HCT116 (cell line): ENCODE results near the gene ITGB1. TPM values are rescaled to one million over a fixed set of nuclear protein-coding genes. Genes with fewer than 3 reads are reported as not detected.

Experiments used
- ATAC-seq: fragments of 200-7000 bp; cut with Tn5 transposase; 2 replicates; pipeline ENCODE4 v1.9.1; 2020; ENCODE audit warnings: mild to moderate bottlenecking, moderate library complexity
- BruUV-seq: library from RNA; stranded (reverse); fragments of 400-500 nt; replicated peaks from 2 replicates; lab custom pipeline; 2021; lab: Mats Ljungman, UMichigan
- CTCF ChIA-PET: fragments of 300-600 bp; sonication (Branson Sonifier 250); formaldehyde crosslinking; loops from one replicate; lab custom pipeline; 2021; ENCODE audit warnings: antibody characterized with exemption; lab: Charles Lee
- POLR2A ChIA-PET: fragments of 300-600, 350-600 bp; sonication (Branson Sonifier 250); formaldehyde crosslinking; loops from one replicate; lab custom pipeline; 2021; ENCODE audit warnings: antibody characterized with exemption; lab: Charles Lee
- RAD21 ChIA-PET, 2 experiments: fragments of 300-600 bp; sonication (Branson Sonifier 250); formaldehyde crosslinking; loops; one replicate each; lab custom pipeline; 2023; ENCODE audit warnings: low total read pairs in 2 of 2; ENCODE audit not compliant: uncharacterized antibody in 2 of 2, unreplicated experiment in 2 of 2, low non-redundant PET in 1 of 2; lab: Charles Lee
- DNase-seq: peaks from one replicate; pipeline ENCODE4 v3.0.0-alpha.2; 2010; ENCODE audit warnings: low read depth, low spot score
- H2AFZ ChIP-seq: fragments of 200-600 bp; shearing (Covaris generic), sonication (generic); 2 replicates; pipeline ENCODE4 v1.6.1; 2017; ENCODE audit warnings: low read depth, mixed run types, mixed read lengths, antibody characterized with exemption, low read length; ENCODE audit not compliant: poor library complexity, severe bottlenecking
- H3K27ac ChIP-seq: 2 replicates; pipeline ENCODE4 v1.5.1; 2012; ENCODE audit warnings: low read depth, low read length
- H3K27me3 ChIP-seq: fragments of 200-600 bp; sonication (generic); 2 replicates; pipeline ENCODE4 v1.6.1; 2016; ENCODE audit warnings: mixed run types, low read length, mixed read lengths; ENCODE audit not compliant: insufficient read depth
- H3K36me3 ChIP-seq, 2 experiments: fragments of 200-500 bp in 1 of 2; fragments of 200-600 bp in 1 of 2; sonication (Bioruptor generic) in 1 of 2; sonication (generic) in 1 of 2; 2 replicates each; pipeline versions ENCODE4 v1.5.1 to v1.6.1; 2014 to 2016; ENCODE audit warnings: low read length in 2 of 2, inconsistent platforms in 1 of 2, mixed read lengths in 1 of 2, mixed run types in 1 of 2; ENCODE audit not compliant: insufficient read depth in 2 of 2, control insufficient read depth in 1 of 2
- H3K4me1 ChIP-seq, 2 experiments: fragments of 200-600 bp in 1 of 2; sonication (generic) in 1 of 2; 2 replicates each; pipeline versions ENCODE4 v1.5.1 to v1.6.1; 2012 to 2017; ENCODE audit warnings: low read length in 2 of 2, inconsistent platforms in 1 of 2, mild to moderate bottlenecking in 1 of 2, mixed read lengths in 1 of 2, mixed run types in 1 of 2, moderate library complexity in 1 of 2; ENCODE audit not compliant: insufficient read depth in 2 of 2, control insufficient read depth in 1 of 2
- H3K4me2 ChIP-seq: fragments of 200-600 bp; sonication (generic); 2 replicates; pipeline ENCODE4 v1.6.1; 2017; ENCODE audit warnings: mixed run types, low read length, mixed read lengths
- H3K4me3 ChIP-seq, 2 experiments: fragments of 200-600 bp in 1 of 2; sonication (generic) in 1 of 2; replicated peaks in 1 of 2; 2 replicates each; pipeline ENCODE4 v1.5.1; 2011 to 2016; ENCODE audit warnings: low read length in 2 of 2, control low read depth in 1 of 2, low read depth in 1 of 2, mild to moderate bottlenecking in 1 of 2, mixed read lengths in 1 of 2, mixed run types in 1 of 2
- H3K79me2 ChIP-seq: fragments of 200-600 bp; sonication (generic); 2 replicates; pipeline ENCODE4 v1.6.1; 2017; ENCODE audit warnings: mild to moderate bottlenecking, mixed run types, low read length, moderate library complexity, mixed read lengths; ENCODE audit not compliant: insufficient read depth
- H3K9ac ChIP-seq: fragments of 200-600 bp; sonication (generic); 2 replicates; pipeline ENCODE4 v1.6.1; 2016; ENCODE audit warnings: low read length, mixed read lengths
- H3K9me2 ChIP-seq: fragments of 200-600 bp; sonication (generic), shearing (Covaris generic); 2 replicates; pipeline ENCODE4 v1.6.1; 2017; ENCODE audit warnings: mixed run types, mild to moderate bottlenecking, moderate library complexity; ENCODE audit not compliant: insufficient read depth
- H3K9me3 ChIP-seq, 2 experiments: fragments of 200-500 bp in 1 of 2; fragments of 200-600 bp in 1 of 2; sonication (Bioruptor generic) in 1 of 2; sonication (generic) in 1 of 2; 2 replicates each; pipeline ENCODE4 v1.6.1; 2014 to 2017; ENCODE audit warnings: low read length in 2 of 2, mixed read lengths in 2 of 2, inconsistent platforms in 1 of 2, low read depth in 1 of 2, mild to moderate bottlenecking in 1 of 2, mixed run types in 1 of 2, moderate library complexity in 1 of 2; ENCODE audit not compliant: control insufficient read depth in 1 of 2, insufficient read depth in 1 of 2
- H4K20me1 ChIP-seq: fragments of 200-600 bp; sonication (generic), shearing (Covaris generic); 2 replicates; pipeline ENCODE4 v1.6.1; 2017; ENCODE audit warnings: mixed run types, mild to moderate bottlenecking, moderate library complexity; ENCODE audit not compliant: insufficient read depth
- ELF1 ChIP-seq: IDR thresholded peaks from 2 replicates; pipeline ENCODE4 v1.6.1; 2012; ENCODE audit warnings: low read depth, borderline replicate concordance
- EZH2 ChIP-seq: fragments of 200-600 bp; sonication (generic); IDR thresholded peaks from 2 replicates; pipeline ENCODE4 v1.6.1; 2017; ENCODE audit warnings: antibody characterized with exemption, mixed run types
- FOSL1 ChIP-seq: IDR thresholded peaks from 2 replicates; pipeline ENCODE4 v1.6.1; 2012; ENCODE audit warnings: low read depth
- MAX ChIP-seq: IDR thresholded peaks from 2 replicates; pipeline ENCODE4 v1.6.1; 2012
- POLR2A ChIP-seq: IDR thresholded peaks from 2 replicates; pipeline ENCODE4 v1.7.0; 2011; ENCODE audit warnings: borderline replicate concordance; ENCODE audit not compliant: insufficient read depth, insufficient read length; ENCODE audit errors: extremely low read depth
- POLR2AphosphoS5 ChIP-seq: IDR thresholded peaks from 2 replicates; pipeline ENCODE4 v1.6.1; 2011; ENCODE audit warnings: mild to moderate bottlenecking, low read depth, low read length, moderate library complexity
- RAD21 ChIP-seq: IDR thresholded peaks from 2 replicates; pipeline ENCODE4 v1.6.1; 2012; ENCODE audit warnings: low read depth, mild to moderate bottlenecking
- SP1 ChIP-seq: IDR thresholded peaks from 2 replicates; pipeline ENCODE4 v1.6.1; 2012; ENCODE audit warnings: low read depth
- YY1 ChIP-seq: IDR thresholded peaks from 2 replicates; pipeline ENCODE4 v1.6.1; 2011; ENCODE audit warnings: low read length, low read depth, moderate library complexity, mild to moderate bottlenecking; ENCODE audit not compliant: insufficient replicate concordance; ENCODE audit errors: extremely low read depth
- ZBTB33 ChIP-seq: IDR thresholded peaks from 2 replicates; pipeline ENCODE4 v1.6.1; 2011; ENCODE audit warnings: mild to moderate bottlenecking, low read length, moderate library complexity; ENCODE audit not compliant: insufficient replicate concordance; ENCODE audit errors: extremely low read depth
- intact Hi-C: fragments of 100-400 bp; cut with micrococcal nuclease; formaldehyde crosslinking; loops from 2 replicates; pipeline ENCODE4 v1.10.0; 2022
- total RNA-seq: library from RNA; stranded (reverse); gene quantifications from one replicate; pipeline ENCODE4 v1.2.1, GENCODE V29; 2021; ENCODE audit not compliant: unreplicated experiment
- TF ChIP-seq, protein P1 (sequence below), 3 experiments: fragments of 200-600 bp in 1 of 3; sonication (generic) in 1 of 3; IDR thresholded peaks in 2 of 3; conservative IDR thresholded peaks in 1 of 3; 2 replicates each; pipeline ENCODE4 v1.5.1; 2012 to 2017; ENCODE audit warnings: low read depth in 2 of 3, low read length in 2 of 3, antibody characterized with exemption in 1 of 3, borderline replicate concordance in 1 of 3, control low read depth in 1 of 3, mild to moderate bottlenecking in 1 of 3, mixed read lengths in 1 of 3, mixed run types in 1 of 3, moderate library complexity in 1 of 3; ENCODE audit not compliant: insufficient read depth in 1 of 3

The ITGB1 gene
- total RNA-seq, 1 experiment from 2014 or later: 366 TPM

- ChIA-PET POLR2A (no interaction called here), CTCF (no interaction called here)
- ATAC-seq: no peak
- intact Hi-C loops: no loop called here
- Histone ChIP-seq H3K4me1 (peaks cover 0 to 6% of the 10 kb centered on the region in 2 experiments; a peak in 1 of 4 replicates), H3K4me2 (no peak overlapping the region), H3K27ac (no peak overlapping the region), H3K4me3 (no peak overlapping the region)
- TF ChIP-seq ZBTB33 (no peak), FOSL1 (no peak), EZH2 (no peak), MAX (no peak), ELF1 (no peak)
- TF ChIP-seq, all 23 proteins: peak for 0
- RAD21 ChIA-PET: no interaction called here
- Histone ChIP-seq H3K27me3 (no peaks in the 10 kb centered on the region), H3K9me2 (no peaks in the 10 kb centered on the region), H3K9ac (no peak overlapping the region), H3K79me2 (no peaks in the 10 kb centered on the region), H3K9me3 (no peaks in the 10 kb centered on the region), H4K20me1 (no peaks in the 10 kb centered on the region), H3K36me3 (no peaks in the 10 kb centered on the region), H2AFZ (no peak overlapping the region)
- no TSS peak for BruUV-seq
- no peak for DNase-seq
Observed at GRCh38 chr10:32854435-32854834, 103.6 kb downstream of the ITGB1 start.

GRCh38 chr10:32851301-32851700, 106.7 kb downstream of the ITGB1 start:
- CTCF ChIA-PET: no interaction called here
- POLR2A ChIA-PET: no interaction called here
- Histone ChIP-seq H3K36me3 (no peaks in the 10 kb centered on the region), H2AFZ (no peak overlapping the region), H3K9ac (no peak overlapping the region), H3K9me2 (no peaks in the 10 kb centered on the region), H3K4me1 (peaks cover 0 to under 1% of the 10 kb centered on the region in 2 experiments; a peak in 1 of 4 replicates), H3K27me3 (no peaks in the 10 kb centered on the region), H4K20me1 (no peaks in the 10 kb centered on the region), H3K4me2 (no peak overlapping the region), H3K4me3 (no peak overlapping the region), H3K79me2 (no peaks in the 10 kb centered on the region), H3K27ac (no peak overlapping the region), H3K9me3 (no peaks in the 10 kb centered on the region)
- DNase-seq (no peak), ATAC-seq (no peak)
- no TSS peak for BruUV-seq
- TF ChIP-seq, protein P1, sequence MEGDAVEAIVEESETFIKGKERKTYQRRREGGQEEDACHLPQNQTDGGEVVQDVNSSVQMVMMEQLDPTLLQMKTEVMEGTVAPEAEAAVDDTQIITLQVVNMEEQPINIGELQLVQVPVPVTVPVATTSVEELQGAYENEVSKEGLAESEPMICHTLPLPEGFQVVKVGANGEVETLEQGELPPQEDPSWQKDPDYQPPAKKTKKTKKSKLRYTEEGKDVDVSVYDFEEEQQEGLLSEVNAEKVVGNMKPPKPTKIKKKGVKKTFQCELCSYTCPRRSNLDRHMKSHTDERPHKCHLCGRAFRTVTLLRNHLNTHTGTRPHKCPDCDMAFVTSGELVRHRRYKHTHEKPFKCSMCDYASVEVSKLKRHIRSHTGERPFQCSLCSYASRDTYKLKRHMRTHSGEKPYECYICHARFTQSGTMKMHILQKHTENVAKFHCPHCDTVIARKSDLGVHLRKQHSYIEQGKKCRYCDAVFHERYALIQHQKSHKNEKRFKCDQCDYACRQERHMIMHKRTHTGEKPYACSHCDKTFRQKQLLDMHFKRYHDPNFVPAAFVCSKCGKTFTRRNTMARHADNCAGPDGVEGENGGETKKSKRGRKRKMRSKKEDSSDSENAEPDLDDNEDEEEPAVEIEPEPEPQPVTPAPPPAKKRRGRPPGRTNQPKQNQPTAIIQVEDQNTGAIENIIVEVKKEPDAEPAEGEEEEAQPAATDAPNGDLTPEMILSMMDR (IDR thresholded peaks at IDR 0.05 in 2 of 3, conservative IDR thresholded peaks at IDR 0.05 in 1 of 3; ENCODE audit: borderline replicate concordance in 1 of 3, insufficient read depth in 1 of 3, low read depth in 2 of 3, low read length in 2 of 3): no peak
- TF ChIP-seq POLR2AphosphoS5 (no peak), YY1 (no peak), EZH2 (no peak), POLR2A (no peak), RAD21 (no peak), SP1 (no peak)
- RAD21 ChIA-PET: no interaction called here
- intact Hi-C loops: no loop called here
